NCI-H2227 (cell line): ENCODE results near the gene PLCB1.

Experiments used
- DNase-seq: peaks from one replicate; lab custom pipeline; 2025; ENCODE audit not compliant: unreplicated experiment; lab: John Stamatoyannopoulos, UW

Gene PLCB1

GRCh38 chr20:8242066-8242465, 110.0 kb downstream of the PLCB1 start:
- DNase-seq = peak; percentile 29

DNA sequence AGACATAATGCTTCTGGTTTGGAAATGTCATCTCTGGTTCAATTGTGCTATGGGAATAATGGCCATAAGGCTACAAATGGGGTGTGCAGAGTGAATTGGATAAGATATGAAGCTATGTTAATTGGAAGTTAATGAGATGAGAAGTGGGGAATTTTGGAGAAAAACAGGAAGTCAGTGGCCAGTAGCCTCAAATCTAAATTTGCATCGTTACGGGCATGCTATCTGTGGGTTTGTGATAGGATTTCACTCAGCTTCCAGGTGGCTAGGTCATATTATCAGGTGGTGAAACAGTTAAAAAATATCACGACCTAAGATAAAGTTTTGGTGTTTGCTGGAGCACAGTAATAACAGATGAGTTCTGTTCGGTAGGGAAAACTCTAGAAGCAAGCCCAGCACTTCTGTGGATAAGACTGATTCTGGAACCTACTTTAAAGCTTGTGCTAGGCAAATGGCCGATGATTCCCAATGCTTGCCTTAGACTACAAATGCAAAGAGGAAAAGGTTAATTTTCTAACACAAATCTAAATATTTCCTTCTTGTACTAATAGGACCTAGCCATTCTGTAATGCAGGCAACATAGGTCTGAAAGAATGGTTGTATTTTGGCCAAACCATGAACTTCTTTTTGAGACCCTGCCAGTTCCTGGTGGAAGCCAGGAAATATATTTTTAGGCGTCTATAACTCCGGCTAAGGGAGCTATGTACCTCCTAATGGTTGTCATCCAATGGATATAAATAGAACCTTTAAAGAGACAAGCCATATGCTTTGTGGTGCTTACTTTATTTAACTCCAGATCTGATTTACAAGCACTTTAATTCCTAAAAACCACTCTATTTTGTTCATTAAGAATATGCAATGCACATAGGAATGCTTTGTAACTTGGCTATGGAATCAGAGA, 111.0 kb downstream of the PLCB1 start:
- no peak for DNase-seq

DNA sequence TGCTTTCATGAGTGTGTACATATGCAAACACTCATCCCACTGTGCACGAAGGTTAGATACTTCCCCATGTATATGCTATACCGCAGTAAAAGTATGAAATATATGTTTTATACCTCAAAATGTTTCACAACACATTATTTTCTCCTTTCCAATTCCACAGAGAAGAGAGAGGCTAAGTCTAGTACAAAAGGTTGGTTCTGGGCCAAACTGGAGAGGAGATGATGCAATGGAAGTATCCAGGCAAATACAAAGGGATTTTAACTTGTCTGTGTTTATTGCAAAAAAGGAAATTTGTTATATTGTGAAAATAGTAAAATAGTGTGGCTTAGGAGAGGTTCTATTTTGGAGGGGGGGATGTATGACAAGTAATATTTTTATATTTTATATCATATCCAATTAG, 112.6 kb downstream of the PLCB1 start:
- no peak for DNase-seq

- DNase-seq = no peak
Measured at GRCh38 chr20:8246153-8246552, 114.1 kb downstream of the PLCB1 start.

DNA sequence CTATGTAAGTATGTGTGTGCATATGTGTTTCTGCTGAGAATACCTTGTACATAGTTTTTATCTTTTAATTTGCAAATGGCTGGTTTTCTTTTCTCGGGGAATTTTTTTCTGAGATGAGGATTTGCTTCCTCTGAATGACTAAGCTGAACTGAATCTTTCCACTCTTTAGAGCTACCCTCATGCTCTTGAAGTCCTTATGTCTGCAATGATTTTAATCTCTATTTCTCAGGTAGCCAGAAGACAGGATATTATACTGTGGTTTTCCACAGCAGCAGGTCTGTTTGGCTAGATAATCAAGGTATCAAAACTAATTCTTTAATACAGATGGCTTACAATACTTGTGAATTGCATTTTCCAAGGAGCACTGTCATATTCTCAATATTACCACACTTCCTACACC, 114.7 kb downstream of the PLCB1 start:
- no peak for DNase-seq

- no peak for DNase-seq
Measured at GRCh38 chr20:8248051-8248450, 116.0 kb downstream of the PLCB1 start.

- DNase-seq = no peak
Measured at GRCh38 chr20:8249634-8250033, 117.6 kb downstream of the PLCB1 start.

DNA sequence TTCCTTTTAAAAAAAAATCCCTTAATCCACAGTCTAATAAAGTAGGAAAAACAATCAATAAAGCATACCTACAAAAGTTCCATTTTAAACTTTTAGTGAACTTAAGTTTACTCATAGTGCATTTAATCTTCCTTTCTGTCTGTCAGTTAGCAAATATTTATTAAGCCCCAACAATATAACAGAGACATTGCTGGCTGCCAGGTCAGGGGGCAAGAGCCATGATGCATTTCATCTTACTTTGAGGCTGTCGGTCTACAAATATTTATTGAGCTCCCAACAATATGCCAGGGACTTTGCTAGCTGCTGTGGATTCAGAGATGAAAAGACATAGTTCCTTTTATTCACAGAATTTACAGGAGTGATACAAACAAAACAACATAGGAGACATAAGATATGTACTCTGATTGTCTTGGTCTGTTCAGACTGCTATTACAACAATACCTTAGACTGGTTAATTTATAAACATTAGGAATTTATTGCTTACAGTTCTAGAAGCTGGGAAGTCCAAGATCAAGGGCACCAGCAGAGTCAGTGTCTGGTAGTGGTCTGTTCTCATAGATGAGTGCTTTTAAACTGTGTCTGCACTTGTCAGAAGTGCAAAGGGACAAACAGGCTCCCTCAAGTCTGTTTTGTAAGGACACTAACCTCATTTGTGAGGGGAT, 118.6 kb downstream of the PLCB1 start:
- DNase-seq = no peak

DNA sequence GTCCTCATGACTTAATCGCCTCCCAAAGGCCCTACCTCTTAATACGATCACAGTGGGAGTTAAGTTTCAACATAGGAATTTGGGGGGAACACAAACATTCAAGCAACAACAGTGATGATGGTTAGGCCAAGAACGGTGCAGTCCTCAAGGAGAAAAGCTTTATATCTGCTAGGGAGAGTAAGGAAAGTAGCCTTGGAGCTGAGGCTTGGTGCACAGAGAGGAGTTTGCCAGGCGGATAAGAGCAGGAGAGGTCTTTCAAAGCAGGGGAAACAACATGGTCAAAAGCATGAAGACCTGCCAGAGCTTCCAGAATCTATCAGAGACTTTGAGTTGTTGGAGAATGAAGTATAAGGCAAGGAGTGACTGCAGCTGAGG, 119.1 kb downstream of the PLCB1 start:
- DNase-seq = no peak

GRCh38 chr20:8254911-8255582, 123.0 kb downstream of the PLCB1 start:
- no peak for DNase-seq

GRCh38 chr20:8255945-8256632, 124.0 kb downstream of the PLCB1 start:
- DNase-seq = no peak

- no peak for DNase-seq
Measured at GRCh38 chr20:8260837-8261251, 128.8 kb downstream of the PLCB1 start.

DNA sequence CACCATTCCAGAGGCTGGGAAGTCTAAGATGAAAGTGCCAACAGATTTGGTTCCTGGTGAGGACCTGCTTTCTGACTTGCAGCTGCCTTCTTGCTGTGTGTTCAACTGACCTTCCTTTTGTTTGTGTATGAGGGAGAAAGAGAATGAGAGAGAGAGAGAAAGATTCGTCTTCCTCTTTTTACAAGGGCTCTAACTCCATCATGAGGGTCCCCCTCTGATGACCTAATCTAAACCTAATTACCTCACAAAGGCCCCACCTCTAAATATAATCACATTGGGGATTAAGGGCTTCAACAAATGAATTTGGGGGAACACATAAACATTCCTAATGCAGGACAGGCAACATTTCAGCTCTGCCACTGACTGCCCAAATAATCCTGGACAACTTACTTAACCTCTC, 130.7 kb downstream of the PLCB1 start:
- no peak for DNase-seq

GRCh38 chr20:8265588-8265987, 133.5 kb downstream of the PLCB1 start:
- no peak for DNase-seq

DNA sequence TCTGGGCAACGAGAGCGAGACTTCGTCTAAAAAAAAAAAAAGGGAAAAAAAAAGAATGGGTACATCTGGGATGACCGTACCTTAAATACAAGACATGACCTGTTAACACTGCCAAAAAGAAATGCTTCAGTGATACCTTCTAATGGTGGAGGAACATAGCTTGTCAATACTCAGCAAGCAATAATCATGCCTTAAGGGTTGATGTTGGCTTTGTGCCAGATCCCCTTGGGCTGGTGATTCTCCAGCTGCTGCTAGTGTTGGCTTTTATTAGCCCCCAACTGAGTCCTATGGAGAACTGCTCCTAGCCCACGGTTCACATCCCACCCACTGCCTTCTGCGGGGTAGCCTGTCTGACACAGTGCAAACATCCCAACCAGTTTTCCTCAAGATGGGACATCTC, 134.9 kb downstream of the PLCB1 start:
- DNase-seq = peak; percentile 45

GRCh38 chr20:8271727-8272126, 139.7 kb downstream of the PLCB1 start:
- no peak for DNase-seq

DNA sequence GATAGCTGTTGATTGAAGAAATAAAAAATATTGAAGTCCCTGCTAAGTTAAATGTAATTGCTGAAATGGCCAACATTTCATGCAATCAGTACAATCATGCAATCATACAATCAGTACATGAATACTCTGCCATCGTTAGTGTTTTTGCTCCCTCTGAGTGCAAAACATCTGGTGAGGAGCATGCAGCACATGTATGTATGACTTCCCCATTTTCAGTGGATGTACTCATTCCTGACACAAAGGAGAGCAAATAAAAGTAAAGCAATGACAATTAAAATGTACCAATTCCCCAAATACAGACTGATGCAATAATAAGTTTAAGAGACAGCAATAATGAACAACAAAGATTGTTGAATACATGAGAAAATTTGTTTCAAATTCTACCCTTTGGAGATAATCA, 140.7 kb downstream of the PLCB1 start:
- no peak for DNase-seq

DNA sequence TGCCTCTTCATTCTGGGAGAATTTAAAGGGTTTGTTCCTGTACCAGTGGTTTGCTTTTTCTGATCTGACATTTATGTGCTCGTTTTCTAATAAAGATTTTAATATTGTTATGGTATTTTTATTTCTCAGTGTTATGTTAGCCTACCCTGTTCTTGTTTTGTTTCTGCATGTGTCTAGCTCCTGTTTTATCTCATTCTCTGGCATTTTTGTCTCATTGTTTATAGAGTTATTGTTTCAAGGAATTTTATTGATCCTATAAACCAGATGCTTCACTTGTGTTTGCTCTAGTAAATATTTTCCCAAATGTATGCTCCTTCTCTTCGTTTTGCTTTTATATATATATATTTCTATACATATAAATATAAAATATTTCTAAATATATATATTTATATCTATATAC, 152.8 kb downstream of the PLCB1 start:
- no peak for DNase-seq

GRCh38 chr20:8287340-8287739, 155.3 kb downstream of the PLCB1 start:
- DNase-seq = peak; percentile 45

DNA sequence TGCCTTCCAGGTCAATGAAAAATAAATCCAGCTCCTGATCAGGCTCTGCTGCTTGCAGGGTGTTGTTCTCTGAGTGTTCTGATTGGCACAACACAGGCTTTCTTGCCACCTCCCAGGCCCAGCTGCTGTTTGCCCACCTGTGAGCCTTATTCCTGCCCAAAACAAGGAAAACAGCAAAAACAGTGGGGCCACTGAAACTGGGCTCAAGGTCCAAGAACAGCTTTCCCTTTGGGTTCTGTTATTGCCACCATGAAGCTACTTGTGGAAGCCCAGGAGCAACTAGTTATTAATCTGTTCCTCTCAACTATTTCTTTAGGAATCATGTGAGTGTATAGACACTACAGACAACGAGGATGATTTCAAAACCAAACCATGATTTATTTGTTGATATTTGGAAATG, 159.1 kb downstream of the PLCB1 start:
- DNase-seq = no peak

- no peak for DNase-seq
Measured at GRCh38 chr20:8291873-8292272, 159.8 kb downstream of the PLCB1 start.
